ENCODE results near the gene CTU1.

DNA sequence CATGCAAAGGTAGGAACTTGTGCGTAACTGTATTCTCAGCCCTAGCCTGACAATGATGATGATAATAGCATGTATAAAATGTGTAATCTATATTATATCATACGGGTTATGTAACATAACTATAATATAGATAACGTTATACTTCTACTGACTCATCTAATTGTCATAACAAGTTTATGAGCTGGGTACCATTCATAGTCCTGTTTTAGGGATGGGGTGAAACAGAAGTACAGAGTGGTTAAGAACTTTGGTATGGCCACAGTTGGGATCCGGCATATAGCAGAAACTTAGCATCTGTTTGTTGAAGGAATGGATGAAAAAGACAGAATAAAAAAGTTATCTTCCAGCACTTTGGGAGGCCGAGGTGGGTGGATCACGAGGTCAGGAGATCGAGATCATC is 5.2 kb downstream of the CTU1 start:
- TF ChIP-seq, protein P1, sequence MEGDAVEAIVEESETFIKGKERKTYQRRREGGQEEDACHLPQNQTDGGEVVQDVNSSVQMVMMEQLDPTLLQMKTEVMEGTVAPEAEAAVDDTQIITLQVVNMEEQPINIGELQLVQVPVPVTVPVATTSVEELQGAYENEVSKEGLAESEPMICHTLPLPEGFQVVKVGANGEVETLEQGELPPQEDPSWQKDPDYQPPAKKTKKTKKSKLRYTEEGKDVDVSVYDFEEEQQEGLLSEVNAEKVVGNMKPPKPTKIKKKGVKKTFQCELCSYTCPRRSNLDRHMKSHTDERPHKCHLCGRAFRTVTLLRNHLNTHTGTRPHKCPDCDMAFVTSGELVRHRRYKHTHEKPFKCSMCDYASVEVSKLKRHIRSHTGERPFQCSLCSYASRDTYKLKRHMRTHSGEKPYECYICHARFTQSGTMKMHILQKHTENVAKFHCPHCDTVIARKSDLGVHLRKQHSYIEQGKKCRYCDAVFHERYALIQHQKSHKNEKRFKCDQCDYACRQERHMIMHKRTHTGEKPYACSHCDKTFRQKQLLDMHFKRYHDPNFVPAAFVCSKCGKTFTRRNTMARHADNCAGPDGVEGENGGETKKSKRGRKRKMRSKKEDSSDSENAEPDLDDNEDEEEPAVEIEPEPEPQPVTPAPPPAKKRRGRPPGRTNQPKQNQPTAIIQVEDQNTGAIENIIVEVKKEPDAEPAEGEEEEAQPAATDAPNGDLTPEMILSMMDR (IDR thresholded peaks at IDR 0.05) = no peak
- no peak for TF ChIP-seq ZFX (IDR thresholded peaks at IDR 0.05; ENCODE audit: borderline replicate concordance)
